Endodermal cell (in vitro differentiated cells): ENCODE data around the gene VPS35L. TPM values are rescaled to one million over a fixed set of nuclear protein-coding genes. Genes with fewer than 3 reads are reported as not detected.

Experiments
- DNase-seq: peaks from one replicate; pipeline ENCODE4 v3.0.0-alpha.2; 2017
- H3K27ac ChIP-seq: 2 replicates; pipeline ENCODE4 v1.5.1; 2013; ENCODE audit warnings: mild to moderate bottlenecking, low read depth, low read length, moderate library complexity
- H3K27me3 ChIP-seq: 2 replicates; pipeline ENCODE4 v1.6.1; 2013; ENCODE audit warnings: mild to moderate bottlenecking, low read length, moderate library complexity; ENCODE audit not compliant: insufficient read depth, control insufficient read depth, poor library complexity, severe bottlenecking
- H3K36me3 ChIP-seq: 2 replicates; pipeline ENCODE4 v1.7.0; 2013; ENCODE audit warnings: mild to moderate bottlenecking, low read length, moderate library complexity; ENCODE audit not compliant: control insufficient read depth, insufficient read depth
- H3K4me1 ChIP-seq: one replicate; pipeline ENCODE4 v1.7.0; 2013; ENCODE audit warnings: low read length; ENCODE audit not compliant: control insufficient read depth, insufficient read depth
- H3K4me3 ChIP-seq: 2 replicates; pipeline ENCODE4 v1.5.1; 2013; ENCODE audit warnings: mild to moderate bottlenecking, low read length, moderate library complexity
- H3K9ac ChIP-seq: 2 replicates; pipeline ENCODE4 v1.6.1; 2013; ENCODE audit warnings: mild to moderate bottlenecking, low read length, moderate library complexity; ENCODE audit not compliant: poor library complexity, severe bottlenecking; ENCODE audit errors: extremely low read depth
- H3K9me3 ChIP-seq: 2 replicates; pipeline ENCODE4 v1.6.1; 2013; ENCODE audit warnings: mild to moderate bottlenecking, low read length, moderate library complexity; ENCODE audit not compliant: control insufficient read depth
- H3K27ac Mint-ChIP-seq: 2 replicates; pipeline ENCODE4 v1.8.0; 2020; ENCODE audit warnings: mixed read lengths
- H3K27me3 Mint-ChIP-seq: 2 replicates; pipeline ENCODE4 v1.8.0; 2021; ENCODE audit warnings: mild to moderate bottlenecking, mixed read lengths; ENCODE audit not compliant: insufficient read depth
- H3K36me3 Mint-ChIP-seq: 2 replicates; pipeline ENCODE4 v1.8.0; 2020; ENCODE audit warnings: low read depth, mixed read lengths
- H3K4me1 Mint-ChIP-seq: 2 replicates; pipeline ENCODE4 v1.8.0; 2020; ENCODE audit warnings: mixed read lengths
- H3K4me3 Mint-ChIP-seq: 2 replicates; pipeline ENCODE4 v1.8.0; 2020; ENCODE audit warnings: mild to moderate bottlenecking, moderate library complexity, mixed read lengths
- H3K9me3 Mint-ChIP-seq: 2 replicates; pipeline ENCODE4 v1.8.0; 2020; ENCODE audit warnings: mild to moderate bottlenecking, mixed read lengths
- CTCF ChIP-seq: fragments of 200-600 bp; sonication (generic); conservative IDR thresholded peaks from 2 replicates; pipeline ENCODE4 v1.5.0; 2021; ENCODE audit warnings: antibody characterized with exemption, mild to moderate bottlenecking
- WGBS, 2 experiments: methylation state at CpG; one replicate each; pipeline versions ENCODE4 v1.1.5 to v1.1.7; 2013; ENCODE audit warnings: missing lambda C conversion rate in 2 of 2, mixed read lengths in 1 of 2; ENCODE audit not compliant: insufficient coverage in 1 of 2, insufficient read length in 1 of 2; 5-methylcytosine and 5-hydroxymethylcytosine counted together
- total RNA-seq, 2 donors: library from RNA; stranded (reverse); fragmentation: NEBNext Ultra II Directional in 1 of 2; extraction: Animal tissue kit (Norgen Biotek cat#: 25700) in 1 of 2; gene quantifications; 2 replicates in 1 of 2; 3 replicates in 1 of 2; pipeline ENCODE4 v1.2.1, GENCODE V29; 2021

Gene VPS35L
- total RNA-seq, 2 donors from 2014 or later = 61.5 to 82.0 TPM

- H3K9me3 Mint-ChIP-seq = no peaks in the 10 kb centered on the region
- no peak for TF ChIP-seq CTCF
- peaks cover 41% of the 10 kb centered on the region for H3K36me3 Mint-ChIP-seq
These were observed 5.8 kb upstream of the VPS35L start for GRCh38 chr16:19549673-19550072.

GRCh38 chr16:19555938-19556771 is 652 bp downstream of the VPS35L start:
- Histone ChIP-seq H3K27ac (peak overlapping the region; percentile 89), H3K4me1 (no peaks in the 10 kb centered on the region), H3K9me3 (no peaks in the 10 kb centered on the region), H3K4me3 (peak overlapping the region; percentile 97), H3K27me3 (no peaks in the 10 kb centered on the region), H3K36me3 (peaks cover 28% of the 10 kb centered on the region), H3K9ac (peak overlapping the region; percentile 97)
- WGBS, 2 experiments = 11 to 12% methylated on average over 11 to 19 of the region's 19 CpGs
- Mint-ChIP-seq H3K9me3 (no peaks in the 10 kb centered on the region), H3K36me3 (peaks cover 24% of the 10 kb centered on the region), H3K4me3 (peak overlapping the region; percentile 93), H3K27me3 (no peaks in the 10 kb centered on the region), H3K27ac (peak overlapping the region; percentile 96), H3K4me1 (peaks cover 5% of the 10 kb centered on the region)
- TF ChIP-seq CTCF = peak; percentile 63
- peak; percentile 96 for DNase-seq

More at GRCh38 chr16:19549673-19550072, 5.8 kb upstream of the VPS35L start:
- H3K4me1 ChIP-seq = no peaks in the 10 kb centered on the region
- Mint-ChIP-seq H3K27ac (no peak overlapping the region), H3K4me3 (no peak overlapping the region), H3K27me3 (no peaks in the 10 kb centered on the region), H3K4me1 (no peaks in the 10 kb centered on the region)
- H3K4me3 ChIP-seq = no peak overlapping the region
- no peak overlapping the region for H3K27ac ChIP-seq
- no peaks in the 10 kb centered on the region for H3K27me3 ChIP-seq
- H3K9me3 ChIP-seq = peaks cover 4% of the 10 kb centered on the region
- DNase-seq = no peak
- no peak overlapping the region for H3K9ac ChIP-seq
- H3K36me3 ChIP-seq = peaks cover 86% of the 10 kb centered on the region

GRCh38 chr16:19559242-19559910 is 3.9 kb downstream of the VPS35L start:
- H3K4me1 Mint-ChIP-seq = peaks cover 5% of the 10 kb centered on the region
- Histone ChIP-seq H3K9ac (no peak overlapping the region), H3K36me3 (no peaks in the 10 kb centered on the region), H3K4me1 (no peaks in the 10 kb centered on the region), H3K27me3 (no peaks in the 10 kb centered on the region), H3K4me3 (no peak overlapping the region), H3K9me3 (peaks cover 18% of the 10 kb centered on the region), H3K27ac (no peak overlapping the region)
- peaks cover 18% of the 10 kb centered on the region for H3K9me3 Mint-ChIP-seq
- no peak overlapping the region for H3K4me3 Mint-ChIP-seq
- TF ChIP-seq CTCF = peak; percentile 92
- no peaks in the 10 kb centered on the region for H3K27me3 Mint-ChIP-seq
- H3K36me3 Mint-ChIP-seq = peaks cover 25% of the 10 kb centered on the region
- DNase-seq = peak; percentile 58
- peak overlapping the region; percentile 89 for H3K27ac Mint-ChIP-seq
- 86 to 97% methylated on average over 9 to 10 of the region's 10 CpGs for WGBS, 2 experiments
